GM23338 (cell line): Measurements from ENCODE around the gene NTM.

Experiments
- CREB1 ChIP-seq: fragments of 250-450 bp; sonication (Bioruptor Pico); IDR thresholded peaks from 2 replicates; pipeline ENCODE4 v1.5.0; 2020; ENCODE audit warnings: low read depth, mild to moderate bottlenecking, moderate library complexity
- EZH2 ChIP-seq: fragments of 200-600 bp; sonication (generic); IDR thresholded peaks from one replicate; pipeline ENCODE4 v1.8.0; 2017; ENCODE audit warnings: antibody characterized with exemption, mild to moderate bottlenecking, low read depth; ENCODE audit not compliant: unreplicated experiment
- EZH2phosphoT487 ChIP-seq: fragments of 200-600 bp; sonication (generic); IDR thresholded peaks from one replicate; pipeline ENCODE4 v1.8.1; 2018; ENCODE audit warnings: antibody characterized with exemption; ENCODE audit not compliant: unreplicated experiment
- JUNB ChIP-seq: IDR thresholded peaks from one replicate; pipeline ENCODE4 v1.6.1; 2016; ENCODE audit warnings: antibody characterized with exemption; ENCODE audit not compliant: unreplicated experiment
- POLR2AphosphoS5 ChIP-seq: IDR thresholded peaks from 2 replicates; pipeline ENCODE4 v1.6.1; 2016; ENCODE audit warnings: antibody characterized with exemption, low read depth
- REST ChIP-seq: IDR thresholded peaks from one replicate; pipeline ENCODE4 v1.6.1; 2018; ENCODE audit warnings: antibody characterized with exemption; ENCODE audit not compliant: unreplicated experiment
- STAT1 ChIP-seq: IDR thresholded peaks from one replicate; pipeline ENCODE4 v1.6.1; 2016; ENCODE audit warnings: antibody characterized with exemption; ENCODE audit not compliant: unreplicated experiment
- ZNF114 ChIP-seq: fragments of 250-450 bp; sonication (Bioruptor Pico); IDR thresholded peaks from 2 replicates; pipeline ENCODE4 v1.5.0; 2020; ENCODE audit warnings: mild to moderate bottlenecking, moderate library complexity
- TF ChIP-seq, protein P1 (sequence below), 2 experiments: fragments of 200-600 bp in 1 of 2; sonication (generic) in 1 of 2; conservative IDR thresholded peaks; 2 replicates each; pipeline versions ENCODE4 v1.5.1 to v1.6.1; 2016 to 2017; ENCODE audit warnings: antibody characterized with exemption in 2 of 2, low read depth in 2 of 2, mild to moderate bottlenecking in 2 of 2, moderate library complexity in 1 of 2

- TF ChIP-seq, protein P1, sequence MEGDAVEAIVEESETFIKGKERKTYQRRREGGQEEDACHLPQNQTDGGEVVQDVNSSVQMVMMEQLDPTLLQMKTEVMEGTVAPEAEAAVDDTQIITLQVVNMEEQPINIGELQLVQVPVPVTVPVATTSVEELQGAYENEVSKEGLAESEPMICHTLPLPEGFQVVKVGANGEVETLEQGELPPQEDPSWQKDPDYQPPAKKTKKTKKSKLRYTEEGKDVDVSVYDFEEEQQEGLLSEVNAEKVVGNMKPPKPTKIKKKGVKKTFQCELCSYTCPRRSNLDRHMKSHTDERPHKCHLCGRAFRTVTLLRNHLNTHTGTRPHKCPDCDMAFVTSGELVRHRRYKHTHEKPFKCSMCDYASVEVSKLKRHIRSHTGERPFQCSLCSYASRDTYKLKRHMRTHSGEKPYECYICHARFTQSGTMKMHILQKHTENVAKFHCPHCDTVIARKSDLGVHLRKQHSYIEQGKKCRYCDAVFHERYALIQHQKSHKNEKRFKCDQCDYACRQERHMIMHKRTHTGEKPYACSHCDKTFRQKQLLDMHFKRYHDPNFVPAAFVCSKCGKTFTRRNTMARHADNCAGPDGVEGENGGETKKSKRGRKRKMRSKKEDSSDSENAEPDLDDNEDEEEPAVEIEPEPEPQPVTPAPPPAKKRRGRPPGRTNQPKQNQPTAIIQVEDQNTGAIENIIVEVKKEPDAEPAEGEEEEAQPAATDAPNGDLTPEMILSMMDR (conservative IDR thresholded peaks at IDR 0.05; ENCODE audit: low read depth in 2 of 2): no peak
- TF ChIP-seq REST: no peak
- no peak for TF ChIP-seq POLR2AphosphoS5
- TF ChIP-seq EZH2: no peak
- no peak for TF ChIP-seq JUNB
- TF ChIP-seq STAT1: no peak
- TF ChIP-seq ZNF114: no peak
- no peak for TF ChIP-seq EZH2phosphoT487
- no peak for TF ChIP-seq CREB1 (CRISPR knock-in tag)
These were observed 982.8 kb downstream of the NTM start for GRCh38 chr11:132353255-132353654.
